Measurements from ENCODE around the gene STC2. TPM values are rescaled to one million over a fixed set of nuclear protein-coding genes. Genes with fewer than 3 reads are reported as not detected.

Gene STC2
- total RNA-seq, 2 experiments from 2014 or later = 6.7 to 13.0 TPM

DNA sequence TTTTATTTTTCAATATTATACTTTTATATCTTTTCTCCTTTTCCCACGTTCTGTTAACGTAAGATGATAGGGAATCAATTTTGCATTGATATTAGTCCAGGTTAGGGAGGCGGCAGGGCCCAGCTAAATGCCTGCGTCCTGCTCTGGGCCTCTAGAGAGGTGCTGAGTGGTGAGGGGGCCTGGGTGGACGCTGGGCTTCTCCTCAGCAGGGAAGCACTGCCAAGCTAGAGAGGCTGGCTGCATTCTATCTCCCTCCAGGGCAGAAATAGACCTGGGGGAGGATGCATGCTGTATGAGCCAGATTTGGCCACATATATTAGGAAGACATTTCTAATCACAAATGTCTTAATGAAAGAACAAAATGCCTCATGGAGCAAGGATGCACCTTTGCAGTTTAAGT is 49.6 kb downstream of the STC2 start:
- Mint-ChIP-seq H3K9me3 (ENCODE audit: low read depth) (no peaks in the 10 kb centered on the region), H3K4me3 (no peak overlapping the region), H3K4me1 (peaks cover 2% of the 10 kb centered on the region), H3K27ac (no peak overlapping the region), H3K36me3 (no peaks in the 10 kb centered on the region), H3K27me3 (peaks cover 52% of the 10 kb centered on the region)
- no peak for ATAC-seq
- CTCF ChIA-PET = no interaction called here
- no peak for DNase-seq

DNA sequence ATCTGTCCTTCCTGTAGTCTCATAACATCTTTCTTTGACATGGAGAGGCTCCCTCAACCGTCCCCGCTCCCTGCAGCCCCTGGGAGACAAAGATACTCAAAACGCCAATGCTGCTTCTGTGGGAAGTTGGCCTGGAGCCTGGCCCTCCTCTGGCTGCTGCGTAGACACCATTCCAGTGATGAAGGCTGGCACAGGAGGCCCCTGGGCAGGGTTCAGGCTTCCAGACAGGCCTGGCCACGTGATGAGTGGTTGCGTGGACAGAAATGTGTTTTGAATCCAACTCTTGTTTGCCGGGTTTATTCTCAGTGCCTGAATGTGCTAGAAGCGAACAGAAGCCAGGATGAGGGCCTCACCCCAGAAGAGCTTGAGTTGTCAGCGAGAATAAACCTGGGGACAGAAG is 50.0 kb downstream of the STC2 start:
- CTCF ChIA-PET = no interaction called here
- H3K4me3 Mint-ChIP-seq = no peak overlapping the region
- ATAC-seq (no peak), DNase-seq (no peak)
- no peaks in the 10 kb centered on the region for H3K9me3 Mint-ChIP-seq (ENCODE audit: low read depth)
- no peaks in the 10 kb centered on the region for H3K4me1 Mint-ChIP-seq
- no peak overlapping the region for H3K27ac Mint-ChIP-seq
- H3K36me3 Mint-ChIP-seq = no peaks in the 10 kb centered on the region
- H3K27me3 Mint-ChIP-seq = peaks cover 48% of the 10 kb centered on the region

DNA sequence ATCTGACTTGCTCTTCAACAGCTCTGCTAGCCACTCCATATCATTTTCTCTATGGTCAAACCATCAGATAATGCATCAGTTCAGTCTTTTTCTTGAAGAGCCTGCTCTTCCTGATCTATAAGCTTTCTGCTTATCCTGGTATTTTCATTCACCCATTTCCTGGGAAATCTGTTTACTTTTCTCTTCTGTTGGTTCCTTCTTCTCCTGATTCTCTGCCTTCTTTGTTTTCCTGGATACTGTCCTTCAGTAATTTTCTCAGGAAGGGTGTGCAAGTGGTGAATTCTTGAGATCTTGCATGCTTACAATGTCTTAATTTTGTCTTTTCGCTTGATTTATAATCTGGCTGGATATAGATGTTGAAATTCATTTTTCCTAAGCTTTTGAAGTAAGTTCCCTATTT is 53.4 kb downstream of the STC2 start:
- CTCF ChIA-PET = interaction anchor here (0.7 kb wide), 1 partner anchor 561 kb away, joined by 3 read pairs; no protein-coding TSS in a partner anchor
- Mint-ChIP-seq H3K4me3 (no peak overlapping the region), H3K36me3 (no peaks in the 10 kb centered on the region), H3K27me3 (peaks cover 29% of the 10 kb centered on the region), H3K4me1 (no peaks in the 10 kb centered on the region), H3K9me3 (ENCODE audit: low read depth) (no peaks in the 10 kb centered on the region), H3K27ac (no peak overlapping the region)
- ATAC-seq (no peak), DNase-seq (no peak)

DNA sequence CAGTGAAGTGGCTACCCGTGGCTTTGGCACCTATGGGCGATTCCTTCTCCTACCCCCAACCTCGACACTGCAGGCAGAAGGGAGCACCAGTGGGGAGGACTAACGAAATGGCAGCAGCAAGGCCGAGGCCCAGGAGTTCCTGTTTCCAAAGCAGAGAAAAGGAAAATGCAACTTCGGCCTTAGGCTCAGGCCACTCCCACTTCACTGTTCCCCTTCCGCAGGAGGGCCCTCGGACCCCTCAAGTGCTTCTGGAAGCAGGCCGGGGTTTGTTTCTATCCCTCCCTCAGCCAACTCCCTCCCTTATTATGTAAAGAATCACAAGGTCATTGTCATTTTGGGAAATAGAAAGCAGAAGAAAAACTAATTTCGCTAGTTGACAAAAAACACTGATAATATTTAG is 56.8 kb downstream of the STC2 start:
- no peak for DNase-seq
- Mint-ChIP-seq H3K4me1 (no peaks in the 10 kb centered on the region), H3K4me3 (no peak overlapping the region), H3K9me3 (ENCODE audit: low read depth) (no peaks in the 10 kb centered on the region), H3K27me3 (peaks cover 30% of the 10 kb centered on the region), H3K36me3 (no peaks in the 10 kb centered on the region), H3K27ac (no peak overlapping the region)
- no peak for ATAC-seq
- CTCF ChIA-PET = no interaction called here

DNA sequence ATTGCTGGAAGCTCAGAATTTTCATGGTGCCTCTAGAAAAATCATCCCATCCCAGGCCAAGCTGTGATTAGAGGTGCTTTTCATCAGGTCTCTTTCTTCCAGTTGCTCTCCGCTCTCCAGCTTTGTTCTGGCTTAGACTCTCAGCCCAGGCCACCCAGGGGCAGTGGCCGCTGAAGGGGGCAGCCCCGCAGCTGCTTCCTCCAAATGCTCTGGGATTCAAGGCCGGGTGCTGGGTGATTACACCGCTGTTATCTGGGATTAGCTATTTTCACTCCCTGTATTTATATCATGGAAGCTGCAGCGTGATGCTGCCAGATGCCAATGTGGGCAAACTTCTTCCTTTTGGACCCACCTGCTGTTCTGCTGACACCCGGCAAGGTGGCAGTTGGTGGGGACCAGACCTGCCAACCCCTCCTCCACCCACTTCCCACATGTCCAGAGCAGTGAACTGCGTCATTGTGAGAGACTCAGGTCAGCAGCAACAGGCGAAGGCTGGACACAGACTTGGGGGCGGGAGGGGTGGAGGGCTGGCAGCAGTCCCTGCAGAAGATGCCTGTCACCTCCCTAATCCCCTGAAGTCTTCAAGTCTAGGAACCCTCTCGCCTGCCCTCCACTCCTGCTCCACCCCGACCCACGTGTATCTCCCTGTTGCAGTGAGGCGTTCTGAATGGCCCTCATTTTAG is 59.3 kb downstream of the STC2 start:
- DNase-seq (no peak), ATAC-seq (no peak)
- CTCF ChIA-PET = no interaction called here
- H3K36me3 Mint-ChIP-seq = no peaks in the 10 kb centered on the region
- H3K4me3 Mint-ChIP-seq = no peak overlapping the region
- H3K27ac Mint-ChIP-seq = no peak overlapping the region
- H3K4me1 Mint-ChIP-seq = no peaks in the 10 kb centered on the region
- no peaks in the 10 kb centered on the region for H3K9me3 Mint-ChIP-seq (ENCODE audit: low read depth)
- H3K27me3 Mint-ChIP-seq = peaks cover 31% of the 10 kb centered on the region

DNA sequence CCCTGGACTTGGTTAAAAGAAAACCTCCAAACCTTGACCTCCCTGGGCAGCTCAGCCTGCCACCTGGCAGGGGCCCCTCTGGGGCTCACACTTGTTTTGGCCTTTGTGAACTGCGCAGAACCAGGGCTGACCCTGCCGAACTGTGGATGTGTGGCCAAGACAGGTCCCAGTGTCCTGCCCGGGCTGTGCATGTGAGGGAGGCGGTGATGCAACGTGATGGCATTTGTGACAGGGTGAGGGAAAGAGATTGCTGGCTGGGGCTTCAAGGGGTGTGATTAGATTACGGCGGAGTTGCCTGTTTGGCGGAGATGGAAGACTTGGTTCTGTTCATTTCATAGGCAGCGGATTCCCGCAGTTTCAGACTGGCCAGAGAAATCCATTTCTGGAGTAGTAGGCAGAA is 62.8 kb downstream of the STC2 start:
- CTCF ChIA-PET = interaction anchor here (1.4 kb wide), 1 partner anchor 66 kb away, joined by 3 read pairs; no protein-coding TSS in a partner anchor
- peaks cover 38% of the 10 kb centered on the region for H3K27me3 Mint-ChIP-seq
- no peak overlapping the region for H3K4me3 Mint-ChIP-seq
- H3K27ac Mint-ChIP-seq = no peak overlapping the region
- no peaks in the 10 kb centered on the region for H3K9me3 Mint-ChIP-seq (ENCODE audit: low read depth)
- ATAC-seq = no peak
- no peaks in the 10 kb centered on the region for H3K36me3 Mint-ChIP-seq
- no peaks in the 10 kb centered on the region for H3K4me1 Mint-ChIP-seq
- DNase-seq = no peak

Small RNA genes lying within 50 kb of the gene (microRNA-seq; reads per million reads assigned to microRNA genes)
- gene MIR8056 = not detected

Other genes starting within 250 kb of the STC2 start
- gene BNIP1, start 183.9 kb downstream of the STC2 start, total RNA-seq = 10 to 100 TPM; 14.5 to 16.3 TPM
- gene NKX2-5, start 93.2 kb downstream of the STC2 start, total RNA-seq = not detected

All from activated CD8-positive, alpha-beta memory T cell treated with anti-CD3 and anti-CD28 coated beads, Interleukin-2, amount 10 ng/mL, durations not matched to agents 7 days and 5 days (primary cell).